ENCODE results near the gene SLC9A9.

The SLC9A9 gene

GRCh38 chr3:143266927-143267326 is 581.3 kb downstream of the SLC9A9 start:
- no peak for DNase-seq

GRCh38 chr3:143266511-143266910 is 581.8 kb downstream of the SLC9A9 start:
- DNase-seq = no peak

- DNase-seq = no peak
Observed at GRCh38 chr3:143265501-143266070, 582.7 kb downstream of the SLC9A9 start.

DNA sequence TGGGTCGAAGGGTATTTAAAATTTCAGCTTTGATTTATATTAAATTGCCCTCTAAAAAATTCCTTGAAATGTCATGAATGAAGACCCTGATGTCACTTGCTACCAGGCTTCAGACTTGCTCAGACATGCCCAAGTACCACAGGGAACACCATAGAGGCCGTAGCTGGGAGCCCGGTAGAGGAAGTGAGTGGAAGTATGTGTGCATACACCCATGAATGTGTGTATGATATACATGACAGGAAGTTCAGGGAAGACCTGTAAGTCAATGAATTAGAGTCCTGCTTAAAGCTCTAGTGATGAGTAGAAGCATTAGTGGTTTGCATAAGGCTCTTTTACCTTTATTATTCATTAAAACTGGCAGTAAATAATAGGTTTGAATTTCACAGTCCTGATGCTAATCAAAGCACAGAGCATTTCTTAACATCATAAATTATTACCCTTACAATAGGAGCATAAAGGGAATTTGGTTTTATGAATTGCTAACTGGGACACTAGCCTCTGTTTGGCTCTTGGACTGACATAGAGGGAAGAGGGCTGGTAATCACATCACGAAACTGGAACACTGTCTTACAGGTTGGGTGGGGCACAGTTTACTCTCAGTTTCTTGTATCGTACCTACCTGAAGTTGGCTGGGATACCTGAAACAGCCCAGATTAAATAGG is 584.3 kb downstream of the SLC9A9 start:
- DNase-seq = no peak

DNA sequence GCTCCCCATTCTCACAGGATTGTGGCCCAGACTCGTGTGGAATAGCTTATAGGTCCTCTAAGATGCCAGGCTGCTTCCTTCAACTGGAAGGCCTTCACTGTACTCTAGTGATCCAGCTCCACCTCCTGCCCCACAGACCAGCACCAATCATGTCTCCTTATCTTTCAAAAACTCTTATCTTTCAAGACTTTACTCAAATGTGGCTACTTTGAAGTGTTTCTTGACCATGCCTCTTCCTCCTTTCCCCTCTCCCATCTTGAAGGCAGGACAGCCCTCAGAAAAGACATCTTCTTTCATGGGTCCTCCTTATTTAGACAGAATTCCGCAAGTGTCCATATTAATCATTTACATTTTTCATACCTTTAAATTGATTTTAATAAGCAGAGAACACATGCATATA is 586.4 kb downstream of the SLC9A9 start:
- no peak for DNase-seq

DNA sequence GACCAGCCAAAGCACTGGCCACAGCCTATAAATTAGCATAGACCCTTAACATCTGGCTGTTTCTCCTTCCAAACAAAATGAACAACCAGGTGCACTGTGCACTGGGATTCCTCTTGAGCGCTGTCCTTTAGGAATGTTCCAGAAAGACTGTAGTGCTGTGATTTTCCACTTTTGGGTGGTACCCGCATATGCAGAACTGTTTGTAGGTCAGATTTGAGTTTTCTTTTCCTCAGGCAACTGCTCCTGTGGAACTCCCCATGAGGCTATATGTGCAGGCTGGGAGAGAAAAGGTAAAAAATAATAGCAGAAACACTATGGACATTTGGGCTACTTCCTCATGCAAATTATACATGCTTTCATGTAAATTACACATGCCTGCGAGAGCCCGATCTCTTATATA is 589.6 kb downstream of the SLC9A9 start:
- no peak for DNase-seq

GRCh38 chr3:143256416-143256815 is 591.9 kb downstream of the SLC9A9 start:
- no peak for DNase-seq

- no peak for DNase-seq
Observed at GRCh38 chr3:143255739-143256138, 592.5 kb downstream of the SLC9A9 start.

DNA sequence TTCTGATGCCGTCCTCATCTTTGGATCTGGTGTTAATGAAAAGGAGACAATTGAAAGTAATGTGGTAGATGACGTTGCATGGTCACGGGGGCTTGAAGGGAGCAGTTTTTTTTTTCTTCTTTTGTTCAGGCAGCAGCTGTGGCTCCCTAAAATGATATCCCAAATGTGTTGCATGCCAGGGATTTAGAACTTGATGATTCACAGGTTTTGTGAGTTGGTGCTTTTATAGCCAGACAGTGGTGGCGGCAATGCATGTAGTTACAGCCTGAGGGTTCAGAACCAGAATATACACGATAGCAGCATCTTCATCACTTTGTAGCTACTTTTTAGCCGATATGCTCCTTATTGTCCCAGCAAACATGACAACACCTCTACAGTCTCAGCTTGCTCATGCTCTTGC is 595.3 kb downstream of the SLC9A9 start:
- no peak for DNase-seq

DNA sequence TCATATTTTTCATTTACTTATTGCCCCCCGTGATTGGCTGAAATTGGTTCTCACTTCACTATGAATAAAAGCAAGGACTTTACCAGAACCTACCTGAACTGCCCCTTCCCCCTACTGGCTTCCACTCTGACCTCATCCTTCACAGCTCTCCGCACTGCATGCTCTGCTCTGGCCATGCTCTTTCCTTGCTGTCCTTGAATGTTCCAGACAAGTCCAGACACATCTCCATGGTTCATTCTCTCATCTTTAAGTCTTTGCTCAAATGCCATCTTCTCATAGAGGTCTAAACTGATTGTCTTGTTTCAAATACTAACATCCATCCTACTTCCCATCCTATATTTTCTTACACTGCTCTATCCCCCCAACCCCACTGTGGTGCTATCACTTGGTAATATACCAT is 599.3 kb downstream of the SLC9A9 start:
- no peak for DNase-seq

GRCh38 chr3:143247073-143247472 is 601.2 kb downstream of the SLC9A9 start:
- DNase-seq = no peak

GRCh38 chr3:143245692-143246091 is 602.6 kb downstream of the SLC9A9 start:
- DNase-seq = no peak

DNA sequence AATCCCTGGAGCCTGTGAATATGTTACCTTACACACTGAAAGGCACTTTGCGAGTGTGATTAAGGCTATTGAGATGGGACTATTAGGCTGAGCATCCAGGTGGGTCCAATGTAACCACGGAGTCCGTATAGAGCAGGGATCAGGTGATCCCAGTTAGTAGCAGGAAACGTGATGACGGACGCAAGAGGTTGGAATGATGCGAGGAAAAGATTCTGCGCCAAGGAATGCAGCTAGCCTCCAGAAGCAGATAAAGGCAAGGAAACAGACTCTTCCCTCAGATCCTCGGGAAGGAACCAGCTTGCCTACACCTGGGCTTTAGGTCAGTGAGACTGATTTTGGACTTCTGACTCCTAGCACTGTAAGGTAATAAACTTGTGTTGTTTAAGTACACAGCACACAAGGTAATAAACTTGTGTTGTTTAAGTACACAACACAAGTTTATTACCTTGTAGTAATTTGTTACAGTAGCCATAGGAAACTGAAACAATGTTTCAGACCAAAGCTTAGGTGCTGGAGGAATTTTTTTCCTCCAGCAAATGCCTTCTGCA is 603.7 kb downstream of the SLC9A9 start:
- DNase-seq = no peak

- DNase-seq = no peak
Observed at GRCh38 chr3:143243686-143244085, 604.6 kb downstream of the SLC9A9 start.

- no peak for DNase-seq
Observed at GRCh38 chr3:143242691-143243090, 605.6 kb downstream of the SLC9A9 start.

DNA sequence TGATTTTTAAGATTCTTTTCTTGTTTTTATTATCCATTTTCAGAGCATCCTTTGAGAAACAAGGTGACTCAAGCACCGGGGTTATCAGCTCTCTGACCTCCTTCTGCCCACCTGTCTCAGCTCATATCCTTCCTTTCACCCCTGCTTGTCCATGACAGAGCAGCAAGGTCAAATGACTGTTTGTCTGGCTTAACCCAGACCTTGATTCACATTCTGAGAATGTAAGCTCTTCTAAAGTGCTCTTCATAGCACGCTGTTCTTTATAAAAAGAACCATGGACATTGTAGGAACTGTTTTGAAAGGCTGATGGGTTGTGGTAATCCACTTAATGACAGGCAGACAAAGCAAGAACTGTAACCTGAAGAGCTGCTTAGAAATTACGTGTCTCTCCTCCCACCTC is 606.2 kb downstream of the SLC9A9 start:
- no peak for DNase-seq

DNA sequence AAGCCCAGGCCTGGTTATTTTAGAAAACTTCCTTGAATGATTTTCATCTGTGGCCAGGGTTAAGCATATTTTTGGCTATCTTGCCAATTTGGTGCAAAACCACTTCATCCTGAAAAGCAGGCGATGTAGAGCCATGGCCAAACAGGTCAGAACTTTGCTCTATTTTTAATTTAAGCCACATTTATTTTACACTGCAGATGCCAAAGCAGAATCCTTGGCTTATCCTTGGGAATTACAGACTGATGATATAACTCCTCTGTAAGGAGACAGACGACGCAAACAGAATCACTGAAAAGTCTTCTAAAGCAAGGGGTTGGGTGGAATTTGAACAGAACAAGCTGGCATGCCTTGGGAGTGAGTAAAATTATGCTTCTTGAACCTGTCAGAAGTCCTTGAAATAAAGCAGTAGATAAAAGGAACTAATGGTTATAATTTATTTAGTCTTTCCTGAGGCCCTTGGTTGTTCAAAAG is 606.8 kb downstream of the SLC9A9 start:
- no peak for DNase-seq

- no peak for DNase-seq
Observed at GRCh38 chr3:143240886-143241285, 607.4 kb downstream of the SLC9A9 start.

GRCh38 chr3:143239031-143239430 is 609.2 kb downstream of the SLC9A9 start:
- no peak for DNase-seq

GRCh38 chr3:143237077-143237627 is 611.1 kb downstream of the SLC9A9 start:
- DNase-seq = no peak

GRCh38 chr3:143236226-143236964 is 611.9 kb downstream of the SLC9A9 start:
- DNase-seq = no peak

DNA sequence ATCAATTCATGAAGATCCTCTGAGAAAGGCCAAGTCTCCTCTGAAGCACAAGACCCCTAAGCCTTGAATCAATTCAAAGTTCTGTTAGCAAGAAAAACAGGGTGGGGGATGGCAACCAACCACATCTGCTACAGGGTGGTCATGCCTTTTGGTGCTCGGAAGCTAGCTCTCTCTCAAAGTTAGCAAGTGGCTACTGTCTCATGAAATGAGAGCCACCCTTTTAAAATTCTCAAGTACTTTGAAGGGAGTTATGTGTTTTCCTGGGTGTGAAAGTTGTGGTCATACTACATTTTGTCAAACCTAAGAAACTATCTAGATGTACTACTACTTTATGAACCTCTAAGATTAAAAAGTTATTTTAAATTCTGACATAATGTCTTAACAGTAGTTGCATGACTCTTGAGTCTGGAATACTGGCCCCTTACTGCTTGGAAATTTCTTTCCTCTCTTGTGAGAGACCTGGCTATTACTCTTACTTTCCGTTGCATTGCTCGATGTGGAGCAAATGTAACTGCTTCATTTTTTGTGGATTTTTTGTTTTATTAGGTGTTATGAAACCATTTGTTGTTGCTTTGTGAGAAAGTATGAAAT is 612.6 kb downstream of the SLC9A9 start:
- DNase-seq = no peak

DNA sequence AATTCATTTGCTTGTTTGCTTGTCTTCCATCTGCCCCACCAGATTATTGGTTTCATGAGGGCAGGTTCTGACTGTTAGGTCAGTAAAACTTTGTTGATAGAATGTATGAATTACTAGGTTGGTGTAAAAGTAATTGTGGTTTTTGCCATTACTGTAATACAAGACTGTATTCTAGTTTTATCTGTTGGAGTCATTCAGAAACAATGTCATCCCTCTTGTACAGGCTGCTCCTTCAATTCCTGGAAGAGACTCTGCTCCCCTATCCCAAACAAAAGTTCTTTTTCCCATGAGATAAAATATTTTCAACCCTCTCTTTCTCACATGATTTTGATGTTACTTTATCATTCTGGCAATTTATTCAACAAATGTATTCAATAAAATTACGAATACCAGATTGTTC is 613.7 kb downstream of the SLC9A9 start:
- no peak for DNase-seq
